ENCODE data around the gene MLC1.

MLC1 gene

DNA sequence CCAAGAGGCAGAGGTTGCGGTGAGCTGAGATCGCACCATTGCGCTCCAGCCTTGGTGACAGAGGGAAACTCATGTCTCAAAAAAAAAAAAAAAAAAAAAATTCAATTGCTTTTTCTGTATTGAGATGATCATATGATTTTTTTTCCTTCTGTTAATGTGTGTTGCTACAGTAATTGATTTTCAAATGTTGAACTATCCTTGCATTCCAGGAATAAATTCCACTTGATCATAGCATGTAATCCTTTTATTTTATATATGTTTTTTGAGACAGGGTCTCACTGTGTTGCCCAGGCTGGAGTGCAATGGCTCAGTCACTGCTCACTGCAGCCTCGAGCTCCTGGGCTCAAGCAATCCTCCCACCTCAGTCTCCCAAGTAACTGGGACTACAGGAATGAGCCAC is 37.9 kb upstream of the MLC1 start:
- ChIA-PET POLR2A (no interaction called here), CTCF (no interaction called here)
- TF ChIP-seq CTCF (IDR thresholded peaks at IDR 0.05; ENCODE audit: insufficient read depth, low read length, missing control alignments) = no peak
- no peak for DNase-seq (ENCODE audit: low read depth, low spot score)
- no peak overlapping the region for H3K4me3 ChIP-seq (ENCODE audit: low read depth, low read length)

DNA sequence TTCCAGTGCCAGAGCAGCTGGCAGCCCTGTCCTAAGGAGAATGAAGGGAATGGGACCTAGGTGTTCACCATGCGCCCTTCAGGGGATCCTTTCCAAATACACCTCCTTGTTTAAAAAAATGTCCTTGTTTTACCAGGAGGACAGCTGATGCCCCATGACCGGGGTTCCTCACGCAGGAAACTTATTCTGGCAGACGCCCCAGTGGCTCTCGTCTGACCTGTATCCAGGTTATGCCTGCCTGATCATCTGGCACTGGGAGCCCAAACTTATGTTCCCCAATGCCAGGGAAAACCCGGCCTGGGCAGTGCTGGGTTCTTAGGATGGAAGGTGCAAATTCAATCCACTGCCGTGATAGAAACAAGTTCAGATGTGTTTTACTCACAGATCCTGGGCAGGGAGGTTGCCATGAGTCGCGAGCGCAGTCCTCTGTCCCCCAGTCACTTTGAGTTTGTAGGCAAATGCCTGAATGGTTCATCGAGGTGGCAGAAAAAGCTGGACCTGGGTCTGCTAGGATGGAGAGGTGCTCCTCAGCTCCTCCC is 36.0 kb upstream of the MLC1 start:
- no peak overlapping the region for H3K4me3 ChIP-seq (ENCODE audit: low read depth, low read length)
- POLR2A ChIA-PET = no interaction called here
- DNase-seq (ENCODE audit: low read depth, low spot score) = no peak
- CTCF ChIA-PET = no interaction called here
- TF ChIP-seq CTCF (IDR thresholded peaks at IDR 0.05; ENCODE audit: insufficient read depth, low read length, missing control alignments) = no peak

GRCh38 chr22:50119768-50120251 is 34.6 kb upstream of the MLC1 start:
- no peak for TF ChIP-seq CTCF (IDR thresholded peaks at IDR 0.05; ENCODE audit: insufficient read depth, low read length, missing control alignments)
- no peak for DNase-seq (ENCODE audit: low read depth, low spot score)
- H3K4me3 ChIP-seq (ENCODE audit: low read depth, low read length) = no peak overlapping the region
- CTCF ChIA-PET = interaction anchor here (1.5 to 1.9 kb wide), 2 partner anchors 29 to 352 kb away, joined by 4 to 7 read pairs; no protein-coding TSS in a partner anchor
- POLR2A ChIA-PET = no interaction called here

- CTCF ChIA-PET = interaction anchor here (1.5 to 1.9 kb wide), 2 partner anchors 30 to 352 kb away, joined by 4 to 7 read pairs; no protein-coding TSS in a partner anchor
- TF ChIP-seq CTCF (IDR thresholded peaks at IDR 0.05; ENCODE audit: insufficient read depth, low read length, missing control alignments) = no peak
- H3K4me3 ChIP-seq (ENCODE audit: low read depth, low read length) = no peak overlapping the region
- DNase-seq (ENCODE audit: low read depth, low spot score) = no peak
- POLR2A ChIA-PET = no interaction called here
These were observed 34.0 kb upstream of the MLC1 start for GRCh38 chr22:50119169-50119767.

DNA sequence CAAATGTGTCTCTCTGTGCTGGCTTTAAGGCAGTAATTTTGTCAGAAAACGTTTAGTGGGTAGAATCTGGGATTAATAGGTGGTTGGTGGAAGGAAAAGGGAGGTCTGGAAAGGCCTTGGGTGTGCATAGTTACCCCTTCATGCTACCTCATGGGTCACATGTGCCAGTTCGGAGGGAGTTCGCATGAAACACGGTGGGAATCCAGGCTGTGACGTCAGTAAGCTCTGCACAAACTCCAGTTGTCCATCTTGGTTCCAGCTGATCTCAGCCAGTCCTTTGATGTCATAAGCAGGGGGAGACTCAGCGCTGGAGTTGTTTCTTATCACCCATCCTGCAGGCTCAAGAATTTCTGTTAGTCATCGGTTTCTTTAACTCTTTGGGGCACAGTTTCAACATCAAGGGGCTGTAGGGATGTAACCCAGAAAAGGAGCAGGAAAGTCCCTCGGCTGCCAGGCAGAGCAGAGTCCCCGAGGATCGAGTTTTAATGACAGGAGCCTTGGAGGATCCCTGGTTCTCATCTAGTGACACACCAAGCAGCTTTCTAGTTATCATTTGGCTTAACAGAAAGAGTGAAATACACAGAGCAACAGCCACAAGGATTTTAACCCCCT is 33.4 kb upstream of the MLC1 start:
- POLR2A ChIA-PET = no interaction called here
- TF ChIP-seq CTCF (IDR thresholded peaks at IDR 0.05; ENCODE audit: insufficient read depth, low read length, missing control alignments) = no peak
- CTCF ChIA-PET = interaction anchor here (1.5 to 1.9 kb wide), 2 partner anchors 30 to 351 kb away, joined by 4 to 7 read pairs; no protein-coding TSS in a partner anchor
- H3K4me3 ChIP-seq (ENCODE audit: low read depth, low read length) = no peak overlapping the region
- peak; percentile 50 for DNase-seq (ENCODE audit: low read depth, low spot score)

DNA sequence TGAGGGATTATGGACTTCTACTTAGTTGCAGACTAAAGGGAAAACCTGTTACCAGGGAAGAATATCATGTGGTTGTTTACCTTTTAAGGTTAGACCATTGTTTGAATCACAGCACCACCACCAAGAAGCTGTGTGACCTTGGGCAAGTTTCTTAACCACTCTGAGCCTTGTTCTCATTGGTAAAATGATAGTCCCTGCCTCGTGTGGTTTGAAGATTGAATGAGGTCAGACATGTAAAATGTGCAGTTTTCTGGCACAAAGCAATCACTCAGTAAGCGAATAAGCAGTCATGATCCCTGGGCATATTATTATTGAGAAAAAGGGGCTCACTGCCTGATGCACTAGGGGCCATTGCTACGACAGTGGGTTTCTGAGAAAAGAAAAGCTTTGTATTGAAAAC is 32.9 kb upstream of the MLC1 start:
- POLR2A ChIA-PET = no interaction called here
- CTCF ChIA-PET = interaction anchor here (1.9 kb wide), 1 partner anchor 31 kb away, joined by 7 read pairs; no protein-coding TSS in a partner anchor
- TF ChIP-seq CTCF (IDR thresholded peaks at IDR 0.05; ENCODE audit: insufficient read depth, low read length, missing control alignments) = no peak

More for the DNA sequence above, 32.9 kb upstream of the MLC1 start:
- H3K4me3 ChIP-seq (ENCODE audit: low read depth, low read length) = no peak overlapping the region
- no peak for DNase-seq (ENCODE audit: low read depth, low spot score)
